ENCODE data around the gene MOGAT1. TPM values are rescaled to one million over a fixed set of nuclear protein-coding genes. Genes with fewer than 3 reads are reported as not detected.
A peak's percentile ranks its signal among the peaks of the same experiment; 100 is the strongest.

Gene MOGAT1
- total and polyA plus RNA-seq, 2 of the 13 experiments (the other 11 are each of a cell fraction or from before 2014, with no cell fraction given), result 0.98 to 4.3 TPM

DNA sequence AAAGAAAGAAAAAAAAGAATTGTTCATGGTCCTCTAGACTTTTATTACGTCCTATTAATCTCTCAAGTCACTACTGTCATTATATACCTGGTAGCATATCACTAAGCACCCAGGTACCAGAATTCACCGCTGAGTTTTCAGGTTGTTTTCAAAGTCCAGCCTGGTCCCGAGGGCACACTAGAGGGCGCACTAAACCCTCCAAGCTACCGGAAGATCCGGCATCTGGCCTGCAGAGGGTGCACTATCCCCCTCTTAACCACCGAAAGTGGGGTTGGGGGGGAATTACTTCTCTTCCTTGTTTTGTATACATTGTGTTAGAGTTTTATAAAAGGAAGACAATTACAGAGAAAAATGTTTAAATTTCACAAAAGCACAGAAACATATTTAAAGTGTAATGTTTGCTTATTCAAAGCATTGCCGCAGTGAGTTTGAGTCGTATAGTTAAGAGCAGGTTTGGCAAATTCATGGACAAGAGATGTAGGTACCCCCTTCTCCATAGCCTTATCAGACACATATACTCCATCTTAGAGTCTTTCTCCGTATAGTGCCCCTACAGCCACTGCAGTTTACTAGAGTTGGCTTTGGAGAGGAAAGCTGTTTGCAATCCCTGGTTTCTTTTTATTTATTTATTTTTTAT is 19.2 kb downstream of the MOGAT1 start (continued):
- TF ChIP-seq, protein P1, sequence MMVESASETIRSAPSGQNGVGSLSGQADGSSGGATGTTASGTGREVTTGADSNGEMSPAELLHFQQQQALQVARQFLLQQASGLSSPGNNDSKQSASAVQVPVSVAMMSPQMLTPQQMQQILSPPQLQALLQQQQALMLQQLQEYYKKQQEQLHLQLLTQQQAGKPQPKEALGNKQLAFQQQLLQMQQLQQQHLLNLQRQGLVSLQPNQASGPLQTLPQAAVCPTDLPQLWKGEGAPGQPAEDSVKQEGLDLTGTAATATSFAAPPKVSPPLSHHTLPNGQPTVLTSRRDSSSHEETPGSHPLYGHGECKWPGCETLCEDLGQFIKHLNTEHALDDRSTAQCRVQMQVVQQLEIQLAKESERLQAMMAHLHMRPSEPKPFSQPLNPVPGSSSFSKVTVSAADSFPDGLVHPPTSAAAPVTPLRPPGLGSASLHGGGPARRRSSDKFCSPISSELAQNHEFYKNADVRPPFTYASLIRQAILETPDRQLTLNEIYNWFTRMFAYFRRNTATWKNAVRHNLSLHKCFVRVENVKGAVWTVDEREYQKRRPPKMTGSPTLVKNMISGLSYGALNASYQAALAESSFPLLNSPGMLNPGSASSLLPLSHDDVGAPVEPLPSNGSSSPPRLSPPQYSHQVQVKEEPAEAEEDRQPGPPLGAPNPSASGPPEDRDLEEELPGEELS (CRISPR knock-in tag; IDR thresholded peaks at IDR 0.05), result 0 out of 2 replicates have a peak, but pooled peaks have one; percentile 37
- TF ChIP-seq ZNF335 (CRISPR knock-in tag; IDR thresholded peaks at IDR 0.05), result peak; percentile 86
- TF ChIP-seq, protein P2, sequence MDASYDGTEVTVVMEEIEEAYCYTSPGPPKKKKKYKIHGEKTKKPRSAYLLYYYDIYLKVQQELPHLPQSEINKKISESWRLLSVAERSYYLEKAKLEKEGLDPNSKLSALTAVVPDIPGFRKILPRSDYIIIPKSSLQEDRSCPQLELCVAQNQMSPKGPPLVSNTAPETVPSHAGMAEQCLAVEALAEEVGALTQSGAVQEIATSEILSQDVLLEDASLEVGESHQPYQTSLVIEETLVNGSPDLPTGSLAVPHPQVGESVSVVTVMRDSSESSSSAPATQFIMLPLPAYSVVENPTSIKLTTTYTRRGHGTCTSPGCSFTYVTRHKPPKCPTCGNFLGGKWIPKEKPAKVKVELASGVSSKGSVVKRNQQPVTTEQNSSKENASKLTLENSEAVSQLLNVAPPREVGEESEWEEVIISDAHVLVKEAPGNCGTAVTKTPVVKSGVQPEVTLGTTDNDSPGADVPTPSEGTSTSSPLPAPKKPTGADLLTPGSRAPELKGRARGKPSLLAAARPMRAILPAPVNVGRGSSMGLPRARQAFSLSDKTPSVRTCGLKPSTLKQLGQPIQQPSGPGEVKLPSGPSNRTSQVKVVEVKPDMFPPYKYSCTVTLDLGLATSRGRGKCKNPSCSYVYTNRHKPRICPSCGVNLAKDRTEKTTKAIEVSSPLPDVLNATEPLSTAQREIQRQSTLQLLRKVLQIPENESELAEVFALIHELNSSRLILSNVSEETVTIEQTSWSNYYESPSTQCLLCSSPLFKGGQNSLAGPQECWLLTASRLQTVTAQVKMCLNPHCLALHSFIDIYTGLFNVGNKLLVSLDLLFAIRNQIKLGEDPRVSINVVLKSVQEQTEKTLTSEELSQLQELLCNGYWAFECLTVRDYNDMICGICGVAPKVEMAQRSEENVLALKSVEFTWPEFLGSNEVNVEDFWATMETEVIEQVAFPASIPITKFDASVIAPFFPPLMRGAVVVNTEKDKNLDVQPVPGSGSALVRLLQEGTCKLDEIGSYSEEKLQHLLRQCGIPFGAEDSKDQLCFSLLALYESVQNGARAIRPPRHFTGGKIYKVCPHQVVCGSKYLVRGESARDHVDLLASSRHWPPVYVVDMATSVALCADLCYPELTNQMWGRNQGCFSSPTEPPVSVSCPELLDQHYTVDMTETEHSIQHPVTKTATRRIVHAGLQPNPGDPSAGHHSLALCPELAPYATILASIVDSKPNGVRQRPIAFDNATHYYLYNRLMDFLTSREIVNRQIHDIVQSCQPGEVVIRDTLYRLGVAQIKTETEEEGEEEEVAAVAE (CRISPR knock-in tag; IDR thresholded peaks at IDR 0.05; ENCODE audit: borderline replicate concordance), result 0 out of 2 replicates have a peak, but pooled peaks have one; percentile 40
- peak; percentile 28; the same call in 1 of the 2 replicates for TF ChIP-seq YEATS4 (CRISPR knock-in tag; IDR thresholded peaks at IDR 0.05; ENCODE audit: borderline replicate concordance)
- TF ChIP-seq ZNF468 (CRISPR knock-in tag; IDR thresholded peaks at IDR 0.05), result no peak
- TF ChIP-seq, protein P3, sequence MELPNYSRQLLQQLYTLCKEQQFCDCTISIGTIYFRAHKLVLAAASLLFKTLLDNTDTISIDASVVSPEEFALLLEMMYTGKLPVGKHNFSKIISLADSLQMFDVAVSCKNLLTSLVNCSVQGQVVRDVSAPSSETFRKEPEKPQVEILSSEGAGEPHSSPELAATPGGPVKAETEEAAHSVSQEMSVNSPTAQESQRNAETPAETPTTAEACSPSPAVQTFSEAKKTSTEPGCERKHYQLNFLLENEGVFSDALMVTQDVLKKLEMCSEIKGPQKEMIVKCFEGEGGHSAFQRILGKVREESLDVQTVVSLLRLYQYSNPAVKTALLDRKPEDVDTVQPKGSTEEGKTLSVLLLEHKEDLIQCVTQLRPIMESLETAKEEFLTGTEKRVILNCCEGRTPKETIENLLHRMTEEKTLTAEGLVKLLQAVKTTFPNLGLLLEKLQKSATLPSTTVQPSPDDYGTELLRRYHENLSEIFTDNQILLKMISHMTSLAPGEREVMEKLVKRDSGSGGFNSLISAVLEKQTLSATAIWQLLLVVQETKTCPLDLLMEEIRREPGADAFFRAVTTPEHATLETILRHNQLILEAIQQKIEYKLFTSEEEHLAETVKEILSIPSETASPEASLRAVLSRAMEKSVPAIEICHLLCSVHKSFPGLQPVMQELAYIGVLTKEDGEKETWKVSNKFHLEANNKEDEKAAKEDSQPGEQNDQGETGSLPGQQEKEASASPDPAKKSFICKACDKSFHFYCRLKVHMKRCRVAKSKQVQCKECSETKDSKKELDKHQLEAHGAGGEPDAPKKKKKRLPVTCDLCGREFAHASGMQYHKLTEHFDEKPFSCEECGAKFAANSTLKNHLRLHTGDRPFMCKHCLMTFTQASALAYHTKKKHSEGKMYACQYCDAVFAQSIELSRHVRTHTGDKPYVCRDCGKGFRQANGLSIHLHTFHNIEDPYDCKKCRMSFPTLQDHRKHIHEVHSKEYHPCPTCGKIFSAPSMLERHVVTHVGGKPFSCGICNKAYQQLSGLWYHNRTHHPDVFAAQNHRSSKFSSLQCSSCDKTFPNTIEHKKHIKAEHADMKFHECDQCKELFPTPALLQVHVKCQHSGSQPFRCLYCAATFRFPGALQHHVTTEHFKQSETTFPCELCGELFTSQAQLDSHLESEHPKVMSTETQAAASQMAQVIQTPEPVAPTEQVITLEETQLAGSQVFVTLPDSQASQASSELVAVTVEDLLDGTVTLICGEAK (IDR thresholded peaks at IDR 0.05), result no peak
- TF ChIP-seq, protein P3 (CRISPR knock-in tag; IDR thresholded peaks at IDR 0.05), result no peak
- peak; percentile 78 for TF ChIP-seq SALL1 (CRISPR knock-in tag; IDR thresholded peaks at IDR 0.05)
- peak; percentile 78; the same call in 1 of the 2 replicates for TF ChIP-seq TGIF2 (CRISPR knock-in tag; IDR thresholded peaks at IDR 0.05)
- TF ChIP-seq EP300 (IDR thresholded peaks at IDR 0.05; ENCODE audit: low read depth in 2 of 2, low read length in 2 of 2), result peak in 1 of 2 experiments; percentile 20; a peak in 1 of 4 replicates
- TF ChIP-seq EP300 (CRISPR knock-in tag; IDR thresholded peaks at IDR 0.05; ENCODE audit: borderline replicate concordance), result no peak
- no peak for TF ChIP-seq ZNF383 (CRISPR knock-in tag; IDR thresholded peaks at IDR 0.05; ENCODE audit: borderline replicate concordance)

Measured in HepG2 (cell line).